GM12875 (cell line): ENCODE data around the gene EPN1.

Experiments used
- H3K4me3 ChIP-seq: one replicate; pipeline ENCODE4 v1.5.1; 2011; ENCODE audit warnings: low read depth, low read length, control low read depth
- CTCF ChIP-seq: IDR thresholded peaks from 2 replicates; pipeline ENCODE4 v1.5.1; 2011; ENCODE audit warnings: low read depth, mild to moderate bottlenecking, control low read depth, inconsistent platforms, low read length, moderate library complexity, borderline replicate concordance; ENCODE audit not compliant: insufficient read depth

The EPN1 gene

GRCh38 chr19:55652311-55653128 is 22.5 kb upstream of the EPN1 start:
- no peak overlapping the region for H3K4me3 ChIP-seq
- no peak for TF ChIP-seq CTCF

GRCh38 chr19:55653651-55654322 is 21.2 kb upstream of the EPN1 start:
- TF ChIP-seq CTCF, result peak; percentile 100
- H3K4me3 ChIP-seq, result peak overlapping the region; percentile 92

- TF ChIP-seq CTCF, result no peak
- peak overlapping the region; percentile 92 for H3K4me3 ChIP-seq
Measured at GRCh38 chr19:55654323-55654867, 20.6 kb upstream of the EPN1 start.

- no peak for TF ChIP-seq CTCF
- peak within 1 kb of the TSS; percentile 95 for H3K4me3 ChIP-seq
Measured at GRCh38 chr19:55654868-55655647, 20.0 kb upstream of the EPN1 start, which contains the start of gene U2AF2. U2AF2 (plus strand) TSS chr19:55655035; CDS start chr19:55655105, 70 bp downstream.

- H3K4me3 ChIP-seq, result peak overlapping the region; percentile 95
- TF ChIP-seq CTCF, result no peak
Measured at GRCh38 chr19:55655648-55656040, 19.4 kb upstream of the EPN1 start.

- peak overlapping the region; percentile 95 for H3K4me3 ChIP-seq
- no peak for TF ChIP-seq CTCF
Measured at GRCh38 chr19:55656552-55656951, 18.5 kb upstream of the EPN1 start.
